Endothelial cell of umbilical vein (primary cell): ENCODE results near the gene TPM2. TPM values are rescaled to one million over a fixed set of nuclear protein-coding genes. Genes with fewer than 3 reads are reported as not detected.

Experiments
- BruUV-seq: library from RNA; stranded (reverse); fragments of 400-500 nt; replicated peaks from 2 replicates; lab custom pipeline; 2021; lab: Mats Ljungman, UMichigan
- CTCF ChIA-PET: fragments of 300-600, 350-600 bp; sonication (Branson Sonifier 250); formaldehyde crosslinking; loops from one replicate; lab custom pipeline; 2021; ENCODE audit warnings: antibody characterized with exemption, inconsistent platforms; lab: Charles Lee
- POLR2A ChIA-PET: fragments of 300-600, 350-600 bp; sonication (Branson Sonifier 250); formaldehyde crosslinking; loops from one replicate; lab custom pipeline; 2021; ENCODE audit warnings: antibody characterized with exemption, inconsistent platforms; lab: Charles Lee
- DNase-seq: peaks from one replicate; pipeline ENCODE4 v3.0.0-alpha.2; 2011; ENCODE audit warnings: low read depth, low spot score
- FAIRE-seq: peaks from 2 replicates; lab custom pipeline; 2011; peaks lifted over from hg19 to GRCh38; lab: Jason Lieb, UNC
- H2AFZ ChIP-seq: 2 replicates; pipeline ENCODE4 v1.6.0; 2012; ENCODE audit warnings: low read depth, low read length, control low read depth, inconsistent platforms
- H3K27ac ChIP-seq: 2 replicates; pipeline ENCODE4 v1.5.1; 2011; ENCODE audit warnings: low read depth, mild to moderate bottlenecking, control low read depth, low read length, moderate library complexity; ENCODE audit not compliant: insufficient read depth
- H3K27me3 ChIP-seq, 2 experiments: 2 replicates each; pipeline versions ENCODE4 v1.6.0 to v1.6.1; 2011; ENCODE audit warnings: low read length in 2 of 2, mixed read lengths in 1 of 2; ENCODE audit not compliant: control insufficient read depth in 2 of 2, insufficient read depth in 2 of 2
- H3K36me3 ChIP-seq, 2 experiments: 2 replicates in 1 of 2; 3 replicates in 1 of 2; pipeline ENCODE4 v1.5.1; 2011; ENCODE audit warnings: low read length in 2 of 2, mild to moderate bottlenecking in 1 of 2, moderate library complexity in 1 of 2; ENCODE audit not compliant: control insufficient read depth in 2 of 2, insufficient read depth in 2 of 2; ENCODE audit errors: extremely low read depth in 1 of 2
- H3K4me1 ChIP-seq: 3 replicates; pipeline ENCODE4 v1.5.1; 2011; ENCODE audit warnings: mild to moderate bottlenecking, low read length; ENCODE audit not compliant: control insufficient read depth, insufficient read depth; ENCODE audit errors: extremely low read depth
- H3K4me2 ChIP-seq: 2 replicates; pipeline ENCODE4 v1.6.1; 2011; ENCODE audit warnings: low read length, control low read depth, mixed read lengths; ENCODE audit not compliant: insufficient read depth
- H3K4me3 ChIP-seq, 3 experiments: fragments of 200-600 bp in 1 of 3; sonication (generic), shearing (Covaris generic) in 1 of 3; replicated peaks in 1 of 3; 2 replicates each; pipeline ENCODE4 v1.5.1; 2011 to 2016; ENCODE audit warnings: control low read depth in 3 of 3, low read length in 3 of 3, mild to moderate bottlenecking in 2 of 3, inconsistent platforms in 1 of 3, low read depth in 1 of 3, moderate library complexity in 1 of 3; ENCODE audit not compliant: insufficient read depth in 1 of 3
- H3K79me2 ChIP-seq: 2 replicates; pipeline ENCODE4 v1.6.0; 2012; ENCODE audit warnings: low read length, inconsistent platforms; ENCODE audit not compliant: control insufficient read depth, insufficient read depth
- H3K9ac ChIP-seq: replicated peaks from 2 replicates; pipeline ENCODE3; 2011; ENCODE audit warnings: low read length, control low read depth; ENCODE audit not compliant: insufficient read depth; ENCODE audit errors: extremely low read depth
- H3K9me1 ChIP-seq: replicated peaks from 3 replicates; pipeline ENCODE4 v1.6.0; 2011; ENCODE audit warnings: mild to moderate bottlenecking, low read length; ENCODE audit not compliant: control insufficient read depth, insufficient read depth; ENCODE audit errors: extremely low read depth
- H3K9me3 ChIP-seq: replicated peaks from 2 replicates; pipeline ENCODE4 v1.5.1; 2012; ENCODE audit warnings: low read length, inconsistent platforms; ENCODE audit not compliant: control insufficient read depth, insufficient read depth
- H4K20me1 ChIP-seq: replicated peaks from 2 replicates; pipeline ENCODE3; 2011; ENCODE audit warnings: mild to moderate bottlenecking, low read length; ENCODE audit not compliant: control insufficient read depth, insufficient read depth; ENCODE audit errors: extremely low read depth
- EZH2 ChIP-seq: IDR thresholded peaks from 2 replicates; pipeline ENCODE4 v1.6.1; 2012; ENCODE audit warnings: borderline replicate concordance, low read depth, mild to moderate bottlenecking, moderate library complexity, low read length, inconsistent platforms; ENCODE audit not compliant: severe bottlenecking
- GATA2 ChIP-seq: IDR thresholded peaks from 2 replicates; pipeline ENCODE4 v1.7.0; 2011; ENCODE audit warnings: low read depth, mild to moderate bottlenecking, moderate library complexity, mixed read lengths, low read length; ENCODE audit not compliant: insufficient read length, insufficient read depth
- JUN ChIP-seq: IDR thresholded peaks from 2 replicates; pipeline ENCODE4 v1.6.1; 2011; ENCODE audit warnings: borderline replicate concordance, low read depth; ENCODE audit not compliant: insufficient read length, insufficient read depth
- MYC ChIP-seq: IDR thresholded peaks from one replicate; pipeline ENCODE4 v1.6.1; 2011; ENCODE audit warnings: mild to moderate bottlenecking, low read depth, low read length
- POLR2A ChIP-seq: IDR thresholded peaks from 2 replicates; pipeline ENCODE4 v1.6.1; 2012; ENCODE audit warnings: low read depth, mild to moderate bottlenecking, control low read depth, low read length
- POLR2AphosphoS5 ChIP-seq: IDR thresholded peaks from 2 replicates; pipeline ENCODE4 v1.6.1; 2012; ENCODE audit warnings: low read depth, mild to moderate bottlenecking, control low read depth, low read length, moderate library complexity; ENCODE audit not compliant: insufficient read depth
- dilution Hi-C: fragments of 300-500 bp; cut with MboI; formaldehyde crosslinking; loops from one replicate; pipeline ENCODE4 v1.15.0; 2019; ENCODE audit warnings: low sequenced_read_pairs; ENCODE audit not compliant: extremely low pct_ligation_motif_present
- intact Hi-C: fragments of 100-400 bp; cut with micrococcal nuclease; formaldehyde crosslinking; loops from one replicate; pipeline ENCODE4 v1.10.0; 2022
- polyA plus RNA-seq, 4 experiments: library from polyadenylated mRNA; depleted of rRNA in 3 of 4; stranded (reverse) in 3 of 4; unstranded in 1 of 4; fragments of >200 nt; gene quantifications; 2 replicates each; pipeline versions ENCODE4 v1.2.1 to v1.2.3, GENCODE V29; 2011 to 2012; ENCODE audit warnings: missing spikeins in 1 of 4
- total RNA-seq: library from RNA; stranded (reverse); gene quantifications from 2 replicates; pipeline ENCODE4 v1.2.3, GENCODE V29; 2021
- TF ChIP-seq, protein P1 (sequence below): IDR thresholded peaks from 2 replicates; pipeline ENCODE4 v1.6.1; 2011; ENCODE audit not compliant: insufficient read depth, insufficient read length
- TF ChIP-seq, protein P2 (sequence below), 2 donors: IDR thresholded peaks; 1 replicate in 1 of 2; 2 replicates in 1 of 2; pipeline ENCODE4 v1.5.1; 2011; ENCODE audit warnings: low read length in 2 of 2, mild to moderate bottlenecking in 2 of 2, moderate library complexity in 2 of 2, control low read depth in 1 of 2, inconsistent platforms in 1 of 2, low read depth in 1 of 2; ENCODE audit not compliant: insufficient read depth in 1 of 2; ENCODE audit errors: extremely low read depth in 1 of 2

TPM2 gene
- total and polyA plus RNA-seq, 2 donors (not counting 3 experiments of a cell fraction or from before 2014, with no cell fraction given) = 144 to 279 TPM

DNA sequence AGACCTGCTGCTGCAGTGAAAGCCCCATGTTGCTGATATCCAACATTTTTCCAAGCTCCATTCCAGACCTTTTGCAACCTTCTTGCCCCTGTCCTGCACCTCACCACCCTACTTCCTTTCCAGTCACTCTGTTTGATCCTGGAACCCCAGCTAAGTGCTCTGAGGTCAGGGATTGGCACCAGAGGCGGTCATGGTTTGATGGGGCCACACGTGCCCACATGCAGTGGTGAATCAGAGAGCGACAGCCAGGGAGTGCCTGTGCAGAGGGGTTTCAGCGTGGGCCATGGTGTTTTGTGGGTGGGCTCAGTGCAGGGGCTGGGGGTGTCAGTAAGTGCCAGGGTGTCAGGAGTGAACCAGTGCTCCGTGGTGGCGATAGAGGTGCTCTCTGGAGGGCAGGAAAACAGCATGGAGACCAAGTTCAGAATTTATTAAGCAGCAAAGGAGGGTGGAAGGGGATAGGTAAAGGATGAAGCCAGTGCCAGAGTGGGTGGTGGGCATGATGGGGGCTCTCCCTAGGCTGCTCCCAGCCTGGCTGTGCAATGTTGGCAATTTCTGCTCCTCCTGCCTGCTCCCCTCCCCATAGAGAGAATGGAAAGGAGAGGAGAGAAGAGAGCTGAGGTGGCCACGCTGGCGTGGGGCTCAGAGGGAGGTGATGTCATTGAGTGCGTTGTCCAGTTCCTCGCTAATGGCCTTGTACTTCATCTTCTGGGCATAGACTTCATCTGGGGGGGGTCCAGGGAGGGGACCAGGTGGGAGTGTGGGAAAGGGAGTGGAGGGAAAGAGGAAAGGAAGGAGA, 7.0 kb downstream of the TPM2 start:
- TF ChIP-seq MYC = no peak
- TF ChIP-seq POLR2A = no peak
- CTCF ChIA-PET = interaction anchor here (4.1 kb wide), 1 partner anchor 14 kb away, joined by 26 read pairs; no protein-coding TSS in a partner anchor
- H3K9me3 ChIP-seq = no peaks in the 10 kb centered on the region
- BruUV-seq = no TSS peak
- H4K20me1 ChIP-seq = no peaks in the 10 kb centered on the region
- intact Hi-C loops = no loop called here
- DNase-seq = no peak
- H3K9me1 ChIP-seq = no peaks in the 10 kb centered on the region
- dilution Hi-C loops = no loop called here
- H3K27me3 ChIP-seq = no peaks in the 10 kb centered on the region
- H3K36me3 ChIP-seq = peaks cover 8 to 26% of the 10 kb centered on the region in 2 experiments
- no peak overlapping the region for H3K9ac ChIP-seq
- POLR2A ChIA-PET = no interaction called here
- no peak overlapping the region for H3K4me2 ChIP-seq
- H3K79me2 ChIP-seq = peaks cover 13% of the 10 kb centered on the region
- H3K27ac ChIP-seq = no peak overlapping the region
- H3K4me1 ChIP-seq = peaks cover 2% of the 10 kb centered on the region
- H3K4me3 ChIP-seq = no peak overlapping the region
- no peak overlapping the region for H2AFZ ChIP-seq
- FAIRE-seq = no peak

DNA sequence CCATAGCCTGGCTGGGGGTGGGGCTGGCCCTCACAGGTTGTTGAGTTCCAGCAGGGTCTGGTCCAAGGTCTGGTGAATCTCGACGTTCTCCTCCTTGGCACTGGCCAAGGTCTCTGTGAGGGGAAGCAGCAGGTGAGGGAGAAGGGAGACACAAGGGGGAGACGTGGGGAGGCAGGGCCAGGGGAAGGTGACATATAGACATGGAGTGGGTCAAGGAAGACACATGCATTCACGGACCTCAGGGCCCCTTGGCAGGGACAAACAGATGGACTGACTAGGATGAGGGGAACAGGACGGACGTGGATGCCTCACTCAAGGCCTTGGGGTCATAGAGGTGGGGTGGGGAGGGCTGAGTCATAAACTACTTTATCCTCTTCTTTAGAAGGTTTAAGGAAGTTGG, 7.7 kb downstream of the TPM2 start:
- H3K9me1 ChIP-seq = no peaks in the 10 kb centered on the region
- H2AFZ ChIP-seq = no peak overlapping the region
- DNase-seq = no peak
- no peak overlapping the region for H3K27ac ChIP-seq
- ChIA-PET POLR2A (no interaction called here), CTCF (no interaction called here)
- H3K4me3 ChIP-seq = no peak overlapping the region
- no peaks in the 10 kb centered on the region for H3K9me3 ChIP-seq
- peaks cover 8% of the 10 kb centered on the region for H3K79me2 ChIP-seq
- dilution Hi-C loops = no loop called here
- peaks cover 2% of the 10 kb centered on the region for H3K4me1 ChIP-seq
- TF ChIP-seq POLR2AphosphoS5 = no peak
- TF ChIP-seq, protein P1, sequence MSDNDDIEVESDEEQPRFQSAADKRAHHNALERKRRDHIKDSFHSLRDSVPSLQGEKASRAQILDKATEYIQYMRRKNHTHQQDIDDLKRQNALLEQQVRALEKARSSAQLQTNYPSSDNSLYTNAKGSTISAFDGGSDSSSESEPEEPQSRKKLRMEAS = no peak
- TF ChIP-seq POLR2A = no peak
- no peak for TF ChIP-seq GATA2
- no peak for TF ChIP-seq JUN
- TF ChIP-seq EZH2 = no peak
- TF ChIP-seq, protein P2, sequence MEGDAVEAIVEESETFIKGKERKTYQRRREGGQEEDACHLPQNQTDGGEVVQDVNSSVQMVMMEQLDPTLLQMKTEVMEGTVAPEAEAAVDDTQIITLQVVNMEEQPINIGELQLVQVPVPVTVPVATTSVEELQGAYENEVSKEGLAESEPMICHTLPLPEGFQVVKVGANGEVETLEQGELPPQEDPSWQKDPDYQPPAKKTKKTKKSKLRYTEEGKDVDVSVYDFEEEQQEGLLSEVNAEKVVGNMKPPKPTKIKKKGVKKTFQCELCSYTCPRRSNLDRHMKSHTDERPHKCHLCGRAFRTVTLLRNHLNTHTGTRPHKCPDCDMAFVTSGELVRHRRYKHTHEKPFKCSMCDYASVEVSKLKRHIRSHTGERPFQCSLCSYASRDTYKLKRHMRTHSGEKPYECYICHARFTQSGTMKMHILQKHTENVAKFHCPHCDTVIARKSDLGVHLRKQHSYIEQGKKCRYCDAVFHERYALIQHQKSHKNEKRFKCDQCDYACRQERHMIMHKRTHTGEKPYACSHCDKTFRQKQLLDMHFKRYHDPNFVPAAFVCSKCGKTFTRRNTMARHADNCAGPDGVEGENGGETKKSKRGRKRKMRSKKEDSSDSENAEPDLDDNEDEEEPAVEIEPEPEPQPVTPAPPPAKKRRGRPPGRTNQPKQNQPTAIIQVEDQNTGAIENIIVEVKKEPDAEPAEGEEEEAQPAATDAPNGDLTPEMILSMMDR (IDR thresholded peaks at IDR 0.05; ENCODE audit: extremely low read depth in 1 of 2, insufficient read depth in 1 of 2, low read depth in 1 of 2, low read length in 2 of 2) = no peak
- H3K9ac ChIP-seq = no peak overlapping the region
- BruUV-seq = no TSS peak
- no peak for FAIRE-seq
- no peak overlapping the region for H3K4me2 ChIP-seq
- H3K36me3 ChIP-seq = peaks cover 8 to 26% of the 10 kb centered on the region in 2 experiments
- H3K27me3 ChIP-seq = no peaks in the 10 kb centered on the region
- H4K20me1 ChIP-seq = no peaks in the 10 kb centered on the region
- intact Hi-C loops = no loop called here
